ENCODE data around the gene CTDP1.

The CTDP1 gene

DNA sequence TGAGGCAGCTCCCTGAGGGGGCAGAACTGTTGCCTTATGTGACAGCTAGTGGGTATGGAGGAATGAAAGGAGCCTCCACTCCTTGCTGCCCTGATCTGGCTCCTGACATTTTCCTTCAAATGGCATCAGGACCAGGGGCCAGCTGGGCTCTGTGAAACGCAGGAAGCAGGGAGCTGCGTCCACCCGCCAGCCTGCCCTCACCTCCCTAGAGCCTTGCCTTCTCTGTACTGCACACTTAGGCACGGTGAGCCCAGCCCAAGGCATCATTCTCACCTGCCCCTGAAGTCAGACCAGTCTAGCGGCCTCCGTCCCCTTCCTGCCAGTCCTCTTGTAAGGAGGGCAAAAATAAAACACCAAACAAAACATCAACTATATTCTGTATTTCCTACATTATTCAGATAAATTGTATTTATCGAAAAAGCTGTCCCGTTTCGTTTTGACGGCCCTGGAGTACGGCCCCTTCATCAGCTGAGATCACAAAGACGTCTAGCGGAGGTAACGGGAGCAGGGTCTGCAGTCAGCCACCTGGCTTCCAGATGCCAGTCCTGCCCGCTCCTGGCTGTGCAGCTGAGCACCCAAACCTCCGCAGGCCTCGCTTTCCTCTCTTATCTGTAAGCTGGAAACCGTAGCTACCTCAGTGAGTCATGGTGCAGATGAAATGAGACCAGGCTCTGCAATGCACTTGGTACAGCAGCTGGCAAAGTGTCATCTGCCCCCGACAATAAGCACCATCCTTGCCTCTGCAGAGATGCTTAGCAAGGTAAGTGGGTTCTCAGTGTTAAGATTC, 6.9 kb upstream of the CTDP1 start:
- Histone ChIP-seq H3K4me1 (ENCODE audit: control insufficient read depth, insufficient read depth, low read length, poor library complexity, severe bottlenecking) (peaks cover under 1% of the 10 kb centered on the region), H3K27ac (ENCODE audit: low read depth, low read length, severe bottlenecking) (no peak overlapping the region), H3K4me3 (ENCODE audit: extremely low read depth, insufficient read depth, low read length, poor library complexity, severe bottlenecking) (no peak overlapping the region), H3K36me3 (ENCODE audit: control insufficient read depth, insufficient read depth, low read length) (peaks cover 21% of the 10 kb centered on the region), H3K9me3 (ENCODE audit: control insufficient read depth, low read length) (no peaks in the 10 kb centered on the region)
- 89 to 93% methylated on average over 15 to 17 of the region's 19 CpGs for WGBS, 2 experiments (ENCODE audit: insufficient coverage in 2 of 2)

DNA sequence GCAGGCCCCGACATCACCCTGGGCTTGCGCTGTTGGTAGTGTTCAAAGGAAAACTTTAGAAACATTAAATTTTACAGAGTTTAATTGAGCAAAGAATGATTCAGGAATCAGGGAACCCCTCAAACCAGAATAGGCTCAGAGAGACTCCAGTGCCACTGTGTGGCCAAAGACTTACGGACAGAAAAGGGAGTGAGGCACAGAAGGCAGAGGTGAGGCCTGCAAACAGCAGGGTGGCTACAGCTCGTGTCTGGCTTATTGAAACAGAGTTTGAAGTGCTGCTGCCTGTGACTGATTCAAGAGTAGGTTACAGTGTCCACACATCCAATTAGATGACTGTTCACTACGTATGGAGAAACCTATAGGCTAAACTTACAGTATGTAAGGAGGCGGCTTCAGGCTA, 2.4 kb upstream of the CTDP1 start:
- Histone ChIP-seq H3K4me3 (ENCODE audit: extremely low read depth, insufficient read depth, low read length, poor library complexity, severe bottlenecking) (no peak overlapping the region), H3K27ac (ENCODE audit: low read depth, low read length, severe bottlenecking) (no peak overlapping the region), H3K36me3 (ENCODE audit: control insufficient read depth, insufficient read depth, low read length) (peaks cover 24% of the 10 kb centered on the region), H3K4me1 (ENCODE audit: control insufficient read depth, insufficient read depth, low read length, poor library complexity, severe bottlenecking) (peaks cover 24% of the 10 kb centered on the region), H3K9me3 (ENCODE audit: control insufficient read depth, low read length) (no peaks in the 10 kb centered on the region)
- WGBS, 2 experiments (ENCODE audit: insufficient coverage in 2 of 2): 83 to 84% methylated on average over 4 to 5 of the region's 6 CpGs

DNA sequence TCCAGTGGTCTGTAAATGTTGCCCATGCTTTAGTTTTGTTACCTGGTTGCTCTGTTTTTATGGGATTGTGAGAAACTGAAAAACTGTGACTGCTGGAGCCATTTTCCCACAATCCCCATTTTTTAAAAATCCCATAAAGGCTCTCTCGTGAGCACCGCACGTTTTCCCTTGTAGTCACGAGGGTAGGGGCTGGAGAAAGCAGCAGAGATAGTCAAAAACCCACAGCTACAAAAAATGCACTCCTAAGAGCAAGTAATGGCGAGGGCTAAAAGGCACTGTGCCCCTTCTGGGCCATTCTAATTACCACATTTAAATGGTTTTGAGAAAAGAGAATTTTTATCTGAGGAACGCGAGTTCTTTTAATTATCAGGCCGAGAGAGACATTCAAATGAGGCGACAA, 1.8 kb upstream of the CTDP1 start:
- WGBS, 2 experiments (ENCODE audit: insufficient coverage in 2 of 2): 95 to 97% methylated on average over 4 of the region's 9 CpGs
- H3K4me3 ChIP-seq (ENCODE audit: extremely low read depth, insufficient read depth, low read length, poor library complexity, severe bottlenecking): peak overlapping the region; percentile 65

DNA sequence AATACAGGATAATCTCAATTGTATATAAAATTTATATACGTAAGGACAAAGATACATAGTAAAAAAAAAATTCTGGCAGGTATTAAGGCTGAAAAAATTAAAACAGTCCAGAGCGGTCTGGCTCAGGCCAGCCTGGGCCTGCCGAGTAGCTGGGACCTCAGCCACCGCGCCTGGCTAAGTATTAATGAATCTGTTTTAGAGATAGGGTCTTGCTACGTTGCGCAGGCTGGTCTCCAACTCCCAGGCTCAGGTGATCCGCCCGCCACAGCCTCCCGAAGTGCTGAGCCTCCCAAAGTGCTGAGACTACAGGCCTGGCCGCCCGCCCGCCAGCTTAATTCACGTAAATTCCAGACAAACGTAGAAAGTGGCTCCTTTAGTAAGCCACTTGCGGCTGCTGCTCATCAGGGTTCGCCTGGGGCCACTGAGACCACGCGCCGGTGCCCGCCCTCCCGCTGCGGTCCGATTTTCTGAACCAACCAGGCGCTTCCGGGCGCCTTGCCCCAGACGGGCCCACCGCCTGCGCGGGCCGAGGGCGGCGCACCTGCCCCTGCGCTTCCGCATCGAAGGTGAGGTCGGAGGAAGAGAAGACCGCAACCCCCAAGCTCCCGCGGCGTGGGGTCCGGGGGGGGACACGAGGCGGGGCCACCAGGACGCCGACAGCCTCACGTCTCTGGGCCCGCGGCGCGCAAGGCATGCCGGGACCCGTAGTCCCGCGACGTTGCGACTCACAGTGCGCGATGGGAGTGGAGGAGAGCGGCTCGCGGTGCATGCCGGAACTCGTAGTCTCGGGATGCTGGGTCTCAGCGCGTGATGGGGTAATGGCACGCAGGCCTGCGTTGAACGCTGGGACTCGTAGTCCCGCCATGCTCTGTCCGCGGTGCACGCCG, 695 bp upstream of the CTDP1 start:
- H3K4me3 ChIP-seq (ENCODE audit: extremely low read depth, insufficient read depth, low read length, poor library complexity, severe bottlenecking): peak overlapping the region; percentile 65
- WGBS, 2 experiments (ENCODE audit: insufficient coverage in 2 of 2): 1 to 2% methylated on average over 65 to 67 of the region's 77 CpGs
- H3K4me1 ChIP-seq (ENCODE audit: control insufficient read depth, insufficient read depth, low read length, poor library complexity, severe bottlenecking): peaks cover 24% of the 10 kb centered on the region
- no peaks in the 10 kb centered on the region for H3K9me3 ChIP-seq (ENCODE audit: control insufficient read depth, low read length)
- H3K36me3 ChIP-seq (ENCODE audit: control insufficient read depth, insufficient read depth, low read length): peaks cover 39% of the 10 kb centered on the region
- peak overlapping the region; percentile 96 for H3K27ac ChIP-seq (ENCODE audit: low read depth, low read length, severe bottlenecking)

More for the DNA sequence above, 1.8 kb upstream of the CTDP1 start:
- Histone ChIP-seq H3K27ac (ENCODE audit: low read depth, low read length, severe bottlenecking) (no peak overlapping the region), H3K9me3 (ENCODE audit: control insufficient read depth, low read length) (no peaks in the 10 kb centered on the region), H3K36me3 (ENCODE audit: control insufficient read depth, insufficient read depth, low read length) (peaks cover 30% of the 10 kb centered on the region), H3K4me1 (ENCODE audit: control insufficient read depth, insufficient read depth, low read length, poor library complexity, severe bottlenecking) (peaks cover 24% of the 10 kb centered on the region)

DNA sequence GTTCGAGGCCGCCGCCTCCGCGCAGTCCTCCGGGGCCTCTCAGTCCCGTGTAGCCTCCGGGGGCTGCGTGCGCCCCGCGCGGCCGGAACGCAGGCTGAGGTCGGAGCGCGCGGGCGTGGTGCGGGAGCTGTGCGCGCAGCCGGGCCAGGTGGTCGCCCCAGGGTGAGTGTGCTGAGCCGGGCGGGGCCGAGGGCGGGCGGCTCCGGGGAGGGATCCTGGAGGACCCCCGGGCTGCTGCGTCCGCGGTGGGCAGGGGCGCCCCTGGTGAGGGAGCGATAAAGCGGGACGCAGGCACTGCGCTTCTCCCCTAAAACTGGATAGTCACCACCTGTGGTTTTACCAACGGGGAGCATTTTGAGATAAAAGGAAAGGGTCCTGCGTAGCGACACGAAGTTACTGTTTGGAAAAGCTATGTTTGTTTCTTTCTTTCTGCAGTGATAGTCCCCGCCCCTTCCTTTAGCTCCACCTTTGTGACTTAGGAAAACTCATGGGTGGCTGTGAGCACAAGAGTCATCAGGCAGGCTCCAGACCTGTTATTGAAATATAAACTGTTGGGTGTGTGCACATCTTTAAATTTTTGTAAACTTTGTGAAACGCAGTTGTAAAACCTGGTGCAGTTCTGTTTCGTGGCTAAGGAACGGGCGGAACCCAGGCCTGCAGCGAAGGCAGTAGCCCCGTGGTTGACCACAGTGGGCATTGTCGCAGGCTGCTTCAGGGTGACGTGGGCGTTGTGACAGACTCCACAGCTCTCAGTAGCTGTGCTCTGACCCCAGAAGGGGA, 687 bp downstream of the CTDP1 start:
- 9 to 12% methylated on average over 42 to 43 of the region's 54 CpGs for WGBS, 2 experiments (ENCODE audit: insufficient coverage in 2 of 2)
- Histone ChIP-seq H3K4me1 (ENCODE audit: control insufficient read depth, insufficient read depth, low read length, poor library complexity, severe bottlenecking) (peaks cover 24% of the 10 kb centered on the region), H3K36me3 (ENCODE audit: control insufficient read depth, insufficient read depth, low read length) (peaks cover 43% of the 10 kb centered on the region), H3K4me3 (ENCODE audit: extremely low read depth, insufficient read depth, low read length, poor library complexity, severe bottlenecking) (peak overlapping the region; percentile 65), H3K9me3 (ENCODE audit: control insufficient read depth, low read length) (no peaks in the 10 kb centered on the region), H3K27ac (ENCODE audit: low read depth, low read length, severe bottlenecking) (peak overlapping the region; percentile 96)

DNA sequence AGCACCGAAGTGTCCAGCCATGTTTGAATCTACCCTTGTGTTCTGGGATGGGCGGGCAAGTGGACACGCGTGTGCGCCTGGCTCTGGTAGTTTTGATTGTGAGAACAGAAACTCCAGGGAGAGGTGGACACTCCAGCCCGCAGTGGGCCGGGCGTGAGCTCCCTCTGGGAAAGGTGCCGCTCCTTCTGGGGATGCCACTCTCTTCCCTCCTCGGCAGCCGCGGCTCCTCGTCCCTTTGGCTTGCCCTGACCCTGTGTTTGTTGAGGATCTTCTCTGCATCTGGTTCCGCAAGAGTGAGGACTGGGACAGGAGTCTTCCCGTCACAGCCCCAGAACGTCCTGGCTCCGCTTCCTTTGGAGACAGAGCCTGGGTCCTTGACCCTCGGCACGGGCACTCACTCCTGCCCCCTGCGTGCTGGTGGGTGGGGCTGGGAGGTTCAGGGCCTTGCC, 1.3 kb downstream of the CTDP1 start:
- peak overlapping the region; percentile 65 for H3K4me3 ChIP-seq (ENCODE audit: extremely low read depth, insufficient read depth, low read length, poor library complexity, severe bottlenecking)

DNA sequence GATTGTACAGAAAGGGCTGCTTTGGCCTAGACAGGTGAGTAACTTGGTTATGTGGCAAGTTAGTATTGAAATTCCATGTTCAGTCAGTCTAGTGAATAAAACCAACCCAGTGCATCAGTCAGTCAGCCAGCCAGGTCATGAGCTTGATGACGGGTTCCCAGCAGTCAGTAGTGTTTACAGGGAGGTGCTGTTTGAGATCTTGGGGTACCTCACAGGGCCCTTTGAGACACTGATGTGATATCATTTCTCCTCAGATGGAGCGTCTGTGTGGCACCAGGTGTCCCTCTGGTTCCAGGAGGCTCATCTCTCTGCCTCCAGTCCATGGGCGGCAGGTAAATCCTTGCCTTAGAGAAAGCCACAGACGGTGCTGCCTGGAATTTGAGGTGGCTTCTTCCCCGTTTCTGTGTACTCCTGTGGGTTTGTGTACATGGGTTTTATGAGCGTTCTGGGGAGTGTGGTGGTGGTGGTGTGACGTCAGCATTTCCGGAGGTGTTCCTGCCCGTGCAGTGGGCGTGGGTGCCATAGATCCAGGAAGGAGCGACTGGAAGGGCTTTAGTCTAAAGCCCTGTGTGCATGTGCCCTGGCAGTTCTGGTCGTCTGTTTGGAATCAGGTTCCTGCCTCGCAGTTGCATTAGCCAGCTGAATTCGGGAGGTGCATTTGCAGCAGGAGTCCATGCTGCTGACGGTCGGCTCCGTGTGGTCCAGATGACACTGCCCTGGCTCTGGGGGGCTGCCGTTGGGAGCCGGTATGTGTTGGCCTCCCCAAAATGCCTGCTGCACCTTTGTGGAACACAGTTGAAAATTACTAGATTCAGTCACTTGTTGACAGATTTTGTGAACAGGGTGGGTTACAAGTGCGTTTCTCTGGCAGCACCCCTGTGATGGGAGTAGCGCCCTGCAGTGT, 2.1 kb downstream of the CTDP1 start:
- Histone ChIP-seq H3K4me1 (ENCODE audit: control insufficient read depth, insufficient read depth, low read length, poor library complexity, severe bottlenecking) (peaks cover 24% of the 10 kb centered on the region), H3K36me3 (ENCODE audit: control insufficient read depth, insufficient read depth, low read length) (peaks cover 35% of the 10 kb centered on the region), H3K9me3 (ENCODE audit: control insufficient read depth, low read length) (no peaks in the 10 kb centered on the region), H3K4me3 (ENCODE audit: extremely low read depth, insufficient read depth, low read length, poor library complexity, severe bottlenecking) (no peak overlapping the region), H3K27ac (ENCODE audit: low read depth, low read length, severe bottlenecking) (no peak overlapping the region)
- 93 to 96% methylated on average over 17 to 21 of the region's 21 CpGs for WGBS, 2 experiments (ENCODE audit: insufficient coverage in 2 of 2)

More for the DNA sequence above, 1.3 kb downstream of the CTDP1 start:
- Histone ChIP-seq H3K36me3 (ENCODE audit: control insufficient read depth, insufficient read depth, low read length) (peaks cover 40% of the 10 kb centered on the region), H3K9me3 (ENCODE audit: control insufficient read depth, low read length) (no peaks in the 10 kb centered on the region), H3K27ac (ENCODE audit: low read depth, low read length, severe bottlenecking) (no peak overlapping the region), H3K4me1 (ENCODE audit: control insufficient read depth, insufficient read depth, low read length, poor library complexity, severe bottlenecking) (peaks cover 24% of the 10 kb centered on the region)
- 77 to 86% methylated on average over 12 to 18 of the region's 20 CpGs for WGBS, 2 experiments (ENCODE audit: insufficient coverage in 2 of 2)

DNA sequence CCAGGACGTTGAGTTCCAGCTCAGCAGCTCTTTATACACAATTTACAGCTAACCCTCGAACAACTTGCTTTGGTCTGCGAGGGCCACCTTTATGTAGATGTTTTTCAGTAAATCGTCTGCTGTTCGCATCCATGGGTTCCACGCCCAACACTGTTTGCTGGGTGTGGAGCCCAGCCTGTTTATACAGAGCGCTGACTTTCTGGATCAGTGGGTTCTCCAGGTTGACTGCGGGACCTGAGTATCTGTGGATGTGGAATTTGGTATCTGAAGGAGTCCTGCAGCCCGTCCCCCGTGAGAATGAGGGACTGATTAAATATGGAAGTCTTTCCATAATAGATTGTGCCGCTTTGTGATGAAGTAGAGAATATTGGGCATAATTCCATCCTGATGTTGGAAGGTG, 2.9 kb downstream of the CTDP1 start:
- Histone ChIP-seq H3K4me1 (ENCODE audit: control insufficient read depth, insufficient read depth, low read length, poor library complexity, severe bottlenecking) (peaks cover 24% of the 10 kb centered on the region), H3K36me3 (ENCODE audit: control insufficient read depth, insufficient read depth, low read length) (peaks cover 30% of the 10 kb centered on the region), H3K27ac (ENCODE audit: low read depth, low read length, severe bottlenecking) (no peak overlapping the region), H3K9me3 (ENCODE audit: control insufficient read depth, low read length) (no peaks in the 10 kb centered on the region), H3K4me3 (ENCODE audit: extremely low read depth, insufficient read depth, low read length, poor library complexity, severe bottlenecking) (no peak overlapping the region)
- 90 to 93% methylated on average over 8 to 10 of the region's 11 CpGs for WGBS, 2 experiments (ENCODE audit: insufficient coverage in 2 of 2)

DNA sequence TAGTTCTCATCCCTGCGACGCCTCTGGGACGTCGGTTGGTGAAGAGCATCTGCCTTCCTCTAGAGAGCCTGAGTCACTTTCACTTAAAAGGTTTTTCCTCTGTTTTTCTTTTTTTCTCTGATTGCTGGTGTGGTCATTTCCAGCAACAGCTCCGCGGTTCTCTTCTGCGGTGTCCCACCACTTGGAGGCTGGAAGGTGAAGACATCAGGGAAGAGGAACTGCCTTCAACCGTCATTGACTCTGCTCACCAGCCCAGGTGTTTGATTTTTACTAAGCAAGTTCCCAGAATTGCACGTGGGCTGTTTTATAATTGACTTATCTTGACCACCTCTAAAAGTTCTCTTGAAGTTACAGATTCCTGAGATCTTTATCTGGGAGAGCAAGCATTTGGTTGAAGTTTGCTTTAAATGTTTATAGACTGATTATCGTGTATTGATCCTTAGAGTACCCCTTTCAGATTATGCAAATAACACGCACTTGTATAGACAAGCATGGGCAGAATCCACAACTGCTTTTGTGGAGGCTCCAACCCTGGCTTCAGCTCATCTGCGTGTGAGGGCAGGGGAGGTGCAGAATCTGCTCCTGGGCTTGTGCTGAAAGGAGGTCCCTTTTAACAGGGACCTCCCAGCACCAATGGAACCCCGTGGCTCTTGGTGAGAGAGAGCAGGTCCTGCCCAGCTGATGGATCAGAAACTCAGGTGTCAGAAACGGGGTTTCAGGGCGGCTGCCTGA, 3.5 kb downstream of the CTDP1 start:
- no peaks in the 10 kb centered on the region for H3K9me3 ChIP-seq (ENCODE audit: control insufficient read depth, low read length)
- 90 to 92% methylated on average over 14 to 15 of the region's 15 CpGs for WGBS, 2 experiments (ENCODE audit: insufficient coverage in 2 of 2)
- H3K36me3 ChIP-seq (ENCODE audit: control insufficient read depth, insufficient read depth, low read length): peaks cover 28% of the 10 kb centered on the region
- H3K4me1 ChIP-seq (ENCODE audit: control insufficient read depth, insufficient read depth, low read length, poor library complexity, severe bottlenecking): peaks cover 20% of the 10 kb centered on the region
- H3K4me3 ChIP-seq (ENCODE audit: extremely low read depth, insufficient read depth, low read length, poor library complexity, severe bottlenecking): no peak overlapping the region
- H3K27ac ChIP-seq (ENCODE audit: low read depth, low read length, severe bottlenecking): no peak overlapping the region
